DND-41 (cell line): ENCODE data around the gene SBF1.

Experiments
- ATAC-seq: fragments of 200-7000 bp; cut with Tn5 transposase; 3 replicates; pipeline ENCODE4 v1.9.1; 2021; ENCODE audit warnings: low read depth; ENCODE audit not compliant: insufficient read depth
- DNase-seq: peaks from one replicate; pipeline ENCODE4 v3.0.0-alpha.2; 2020
- H2AFZ ChIP-seq: 2 replicates; pipeline ENCODE4 v1.6.0; 2012; ENCODE audit warnings: low read depth, low read length
- H3K27ac ChIP-seq: 2 replicates; pipeline ENCODE4 v1.5.1; 2012; ENCODE audit warnings: low read length, inconsistent platforms
- H3K27me3 ChIP-seq: fragments of 200-600 bp; sonication (generic); 2 replicates; pipeline ENCODE4 v1.6.0; 2012; ENCODE audit warnings: low read length, mild to moderate bottlenecking, inconsistent platforms; ENCODE audit not compliant: insufficient read depth, poor library complexity
- H3K36me3 ChIP-seq: 2 replicates; pipeline ENCODE4 v1.5.1; 2012; ENCODE audit warnings: low read length, inconsistent platforms; ENCODE audit not compliant: insufficient read depth
- H3K4me1 ChIP-seq: 2 replicates; pipeline ENCODE4 v1.5.1; 2012; ENCODE audit warnings: mild to moderate bottlenecking, low read length; ENCODE audit not compliant: insufficient read depth
- H3K4me2 ChIP-seq: 2 replicates; pipeline ENCODE4 v1.6.0; 2012; ENCODE audit warnings: mild to moderate bottlenecking, moderate library complexity, low read length, inconsistent platforms; ENCODE audit not compliant: insufficient read depth
- H3K4me3 ChIP-seq, 2 experiments: fragments of 200-600 bp in 1 of 2; shearing (Covaris generic) in 1 of 2; 2 replicates each; pipeline ENCODE4 v1.5.1; 2012 to 2016; ENCODE audit warnings: inconsistent platforms in 2 of 2, low read length in 2 of 2, mild to moderate bottlenecking in 2 of 2, low read depth in 1 of 2, moderate library complexity in 1 of 2
- H3K79me2 ChIP-seq: 2 replicates; pipeline ENCODE4 v1.6.0; 2012; ENCODE audit warnings: low read length, inconsistent platforms; ENCODE audit not compliant: insufficient read depth
- H3K9ac ChIP-seq: 2 replicates; pipeline ENCODE4 v1.6.0; 2012; ENCODE audit warnings: low read depth, mild to moderate bottlenecking, inconsistent platforms, low read length, moderate library complexity
- H3K9me3 ChIP-seq: 2 replicates; pipeline ENCODE4 v1.5.1; 2012; ENCODE audit warnings: low read length, moderate library complexity, mild to moderate bottlenecking, inconsistent platforms; ENCODE audit not compliant: insufficient read depth, severe bottlenecking
- H4K20me1 ChIP-seq: 2 replicates; pipeline ENCODE4 v1.6.0; 2012; ENCODE audit warnings: low read length; ENCODE audit not compliant: insufficient read depth
- CTCF ChIP-seq: IDR thresholded peaks from 2 replicates; pipeline ENCODE4 v1.5.1; 2012; ENCODE audit warnings: borderline replicate concordance, low read length, moderate library complexity, mild to moderate bottlenecking; ENCODE audit not compliant: poor library complexity, severe bottlenecking; ENCODE audit errors: extremely low read depth
- EZH2 ChIP-seq: IDR thresholded peaks from 3 replicates; pipeline ENCODE4 v1.6.1; 2012; ENCODE audit warnings: borderline replicate concordance, low read depth, mild to moderate bottlenecking, moderate library complexity, low read length, inconsistent platforms; ENCODE audit not compliant: severe bottlenecking

The SBF1 gene

DNA sequence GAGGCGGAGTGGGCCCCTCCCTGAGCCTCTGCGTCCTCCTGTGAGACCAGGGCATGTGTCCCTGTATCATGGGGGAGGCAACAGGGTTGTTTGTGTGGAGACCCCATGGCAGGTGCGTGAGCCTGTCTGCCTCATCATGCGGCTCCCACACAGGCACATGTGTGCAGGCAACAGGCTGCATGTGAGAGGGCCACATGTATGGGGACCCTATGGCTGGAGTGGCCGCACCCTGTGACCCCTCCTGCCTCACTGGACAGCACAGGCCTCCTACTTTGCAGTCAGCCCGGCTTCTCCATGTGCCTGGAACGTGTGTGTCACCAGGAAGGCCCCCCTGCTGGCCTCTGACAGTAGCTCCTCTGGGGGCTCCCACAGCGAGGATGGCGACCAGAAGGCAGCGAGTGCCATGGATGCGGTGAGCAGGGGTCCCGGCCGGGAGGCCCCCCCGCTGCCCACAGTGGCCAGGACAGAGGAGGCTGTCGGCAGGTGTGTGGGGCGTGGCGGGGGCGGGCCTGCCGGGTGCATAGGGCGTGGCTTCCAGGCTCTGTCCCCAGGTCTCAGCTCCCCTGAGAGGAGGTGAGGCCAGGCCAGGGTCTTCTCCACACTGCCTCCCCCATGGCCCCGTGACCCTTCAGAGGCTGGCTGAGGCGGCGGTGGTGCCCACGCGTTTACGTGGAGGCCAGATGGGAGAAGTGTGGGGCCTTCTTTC is 34.1 kb downstream of the SBF1 start:
- no peak overlapping the region for H3K4me2 ChIP-seq
- no peak overlapping the region for H3K4me3 ChIP-seq
- no peaks in the 10 kb centered on the region for H3K79me2 ChIP-seq
- no peak overlapping the region for H3K9ac ChIP-seq
- no peaks in the 10 kb centered on the region for H3K9me3 ChIP-seq
- ATAC-seq: no peak
- H4K20me1 ChIP-seq: peaks cover 37% of the 10 kb centered on the region
- peaks cover 85% of the 10 kb centered on the region for H3K36me3 ChIP-seq
- H3K27me3 ChIP-seq: no peaks in the 10 kb centered on the region
- peaks cover 3% of the 10 kb centered on the region; the same call in 1 of the 2 replicates for H3K4me1 ChIP-seq
- no peak for TF ChIP-seq CTCF
- no peak for TF ChIP-seq EZH2
- no peak overlapping the region for H2AFZ ChIP-seq
- no peak overlapping the region for H3K27ac ChIP-seq
- no peak for DNase-seq

GRCh38 chr22:50439871-50440331 is 34.9 kb downstream of the SBF1 start:
- Histone ChIP-seq H3K4me2 (no peak overlapping the region), H3K36me3 (peaks cover 85% of the 10 kb centered on the region), H3K9ac (no peak overlapping the region), H3K4me3 (no peak overlapping the region), H3K27ac (no peak overlapping the region), H2AFZ (no peak overlapping the region), H3K79me2 (no peaks in the 10 kb centered on the region), H4K20me1 (peaks cover 33% of the 10 kb centered on the region), H3K27me3 (no peaks in the 10 kb centered on the region), H3K4me1 (no peaks in the 10 kb centered on the region), H3K9me3 (no peaks in the 10 kb centered on the region)
- TF ChIP-seq EZH2: no peak
- no peak for TF ChIP-seq CTCF
- ATAC-seq: no peak
- DNase-seq: no peak

DNA sequence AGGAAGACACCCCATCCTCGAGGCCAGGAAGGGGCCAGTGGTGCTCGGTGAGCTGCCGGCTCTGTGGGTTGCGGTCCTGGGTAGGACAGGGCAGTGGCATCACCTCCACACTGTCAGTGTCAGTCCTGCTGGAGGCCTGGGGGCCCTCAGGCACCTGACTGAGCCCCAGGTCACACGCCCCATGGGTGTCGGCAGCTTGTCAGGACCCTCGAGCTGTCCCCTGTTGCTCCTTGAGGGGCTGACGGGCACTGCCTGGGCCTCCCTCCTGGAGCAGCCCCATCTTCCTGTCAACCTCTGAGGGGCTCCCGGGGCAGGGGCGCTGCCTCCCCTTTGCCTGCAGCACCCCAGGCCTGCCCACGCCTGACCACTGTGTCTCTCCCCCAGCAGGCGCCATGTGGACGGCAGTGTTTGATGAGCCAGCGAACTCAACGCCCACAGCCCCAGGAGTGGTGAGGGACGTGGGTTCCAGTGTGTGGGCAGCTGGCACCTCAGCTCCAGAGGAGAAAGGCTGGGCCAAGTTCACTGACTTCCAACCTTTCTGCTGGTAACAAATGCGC is 35.4 kb downstream of the SBF1 start:
- H3K36me3 ChIP-seq: peaks cover 84% of the 10 kb centered on the region
- H3K27me3 ChIP-seq: no peaks in the 10 kb centered on the region
- H3K9ac ChIP-seq: no peak overlapping the region
- no peaks in the 10 kb centered on the region for H3K9me3 ChIP-seq
- DNase-seq (no peak), ATAC-seq (no peak)
- H2AFZ ChIP-seq: no peak overlapping the region
- no peaks in the 10 kb centered on the region for H3K79me2 ChIP-seq
- H3K4me3 ChIP-seq: no peak overlapping the region
- H3K27ac ChIP-seq: no peak overlapping the region
- TF ChIP-seq CTCF: no peak
- no peak for TF ChIP-seq EZH2
- no peaks in the 10 kb centered on the region for H3K4me1 ChIP-seq
- peaks cover 28% of the 10 kb centered on the region for H4K20me1 ChIP-seq
- no peak overlapping the region for H3K4me2 ChIP-seq
